Spleen (tissue), 11 donors: ENCODE data around the gene CYP4F11. TPM values are rescaled to one million over a fixed set of nuclear protein-coding genes. Genes with fewer than 3 reads are reported as not detected.

Source experiments
- DNase-seq: peaks from one replicate; pipeline ENCODE4 v3.0.0-alpha.2; 2020
- H3K27ac ChIP-seq, 8 donors: fragments of 200-600 bp; sonication (generic) in 7 of 8; 1 replicate in 4 of 8; 2 replicates in 4 of 8; pipeline versions ENCODE4 v1.5.0 to v1.8.0; 2016 to 2021; ENCODE audit warnings: inconsistent platforms in 4 of 8, mild to moderate bottlenecking in 4 of 8, moderate library complexity in 1 of 8
- H3K27me3 ChIP-seq, 7 donors: fragments of 200-600 bp; sonication (generic) in 6 of 7; replicated peaks in 1 of 7; 1 replicate in 4 of 7; 2 replicates in 3 of 7; pipeline versions ENCODE4 v1.5.0 to v1.8.0; 2016 to 2021; ENCODE audit warnings: inconsistent platforms in 3 of 7, mild to moderate bottlenecking in 1 of 7
- H3K36me3 ChIP-seq, 6 donors: fragments of 200-600 bp; sonication (generic) in 5 of 6; 1 replicate in 4 of 6; 2 replicates in 2 of 6; pipeline versions ENCODE4 v1.5.0 to v1.8.0; 2016 to 2021; ENCODE audit warnings: inconsistent platforms in 2 of 6
- H3K4me1 ChIP-seq, 6 donors: fragments of 200-600 bp; sonication (generic) in 5 of 6; 1 replicate in 3 of 6; 2 replicates in 3 of 6; pipeline versions ENCODE4 v1.5.0 to v1.8.0; 2016 to 2021; ENCODE audit warnings: inconsistent platforms in 3 of 6
- H3K4me3 ChIP-seq, 8 donors: fragments of 200-600 bp; sonication (generic) in 7 of 8; 1 replicate in 4 of 8; 2 replicates in 4 of 8; pipeline versions ENCODE4 v1.5.0 to v1.8.0; 2016 to 2021; ENCODE audit warnings: inconsistent platforms in 4 of 8, mild to moderate bottlenecking in 4 of 8, moderate library complexity in 2 of 8
- H3K9me3 ChIP-seq, 8 donors: fragments of 200-600 bp; sonication (generic) in 7 of 8; 1 replicate in 4 of 8; 2 replicates in 4 of 8; pipeline versions ENCODE4 v1.5.0 to v1.8.0; 2016 to 2021; ENCODE audit warnings: inconsistent platforms in 4 of 8
- POLR2A ChIP-seq, 3 donors: fragments of 450-650 bp; IDR thresholded peaks; one replicate each; pipeline ENCODE4 v1.5.1; 2017; ENCODE audit warnings: antibody characterized with exemption in 3 of 3, mild to moderate bottlenecking in 1 of 3
- POLR2AphosphoS5 ChIP-seq, 3 donors: sonication (generic); formaldehyde crosslinking; IDR thresholded peaks; one replicate each; pipeline ENCODE4 v1.5.1; 2017; ENCODE audit warnings: antibody characterized with exemption in 3 of 3
- WGBS, 5 donors: extraction: QIAGEN DNeasy Blood & Tissue Kit in 3 of 5; methylation state at CpG; one replicate each; pipeline versions ENCODE4 v1.1.5 to v1.1.7; 2013 to 2018; 5-methylcytosine and 5-hydroxymethylcytosine counted together
- intact Hi-C: fragments of 100-400 bp; cut with DNase I; formaldehyde crosslinking; loops from one replicate; pipeline ENCODE4 v1.15.0; 2023; ENCODE audit warnings: low total_unique reads
- polyA plus RNA-seq, 3 donors: library from polyadenylated mRNA; stranded (reverse); fragments of 200-250 nt; gene quantifications; one replicate each; pipeline ENCODE4 v1.2.1, GENCODE V29; 2013
- total RNA-seq, 7 donors: library from RNA; depleted of rRNA in 3 of 7; stranded (reverse); fragments of >200 nt in 3 of 7; fragmentation: NEBNext Ultra II Directional in 4 of 7; extraction: Animal tissue kit (Norgen Biotek cat#: 25700) in 4 of 7; gene quantifications; one replicate each; pipeline versions ENCODE4 v1.1.0 to v1.2.1, GENCODE V29; 2016 to 2021
- TF ChIP-seq, protein P1 (sequence below), 11 experiments: fragments of 200-600 bp in 7 of 11; fragments of 450-650 bp in 4 of 11; sonication (generic) in 4 of 11; IDR thresholded peaks in 8 of 11; conservative IDR thresholded peaks in 3 of 11; 1 replicate in 7 of 11; 2 replicates in 4 of 11; pipeline versions ENCODE4 v1.4.0 to v1.8.0; 2016 to 2021; ENCODE audit warnings: antibody characterized with exemption in 11 of 11, inconsistent platforms in 4 of 11, mild to moderate bottlenecking in 1 of 11
- donor health status: healthy with polysubstance abuse.
- donor health status: DM: no; HTN: no; CAD: no; lungs with moderate emphysema.
- donor health status: DM: no; HTN: no; CAD: no.
- donor health status: Bipolar disorder and iron deficiency.
- donor health status: healthy.
- donor health status: DM: no; HTN: no; CAD: no.
- donor health status: DM: yes; HTN: yes; CAD: no.

The CYP4F11 gene
- total and polyA plus RNA-seq, 10 donors = 0.07 to 4.9 (median 1.7) TPM; not detected in 2

DNA sequence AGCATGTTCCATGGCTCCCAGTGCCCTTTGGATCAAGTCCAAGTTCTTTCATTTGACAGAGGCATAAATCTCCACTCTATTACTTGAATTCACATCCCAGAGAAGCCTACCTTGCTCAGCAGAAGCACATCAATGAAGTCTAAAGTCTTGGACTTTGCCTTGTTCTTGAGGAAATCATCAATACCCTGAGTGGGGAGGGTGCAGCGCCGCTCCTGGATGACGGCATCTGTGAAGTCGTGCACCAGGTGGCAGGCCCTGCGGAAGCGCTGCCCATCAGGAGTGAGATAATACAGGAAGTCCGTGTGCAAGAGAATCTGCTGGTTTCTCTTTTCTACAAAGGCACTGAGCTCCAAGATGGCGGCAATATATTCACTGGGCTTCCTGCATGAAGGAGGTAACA, 10.6 kb downstream of the CYP4F11 start:
- no peak for DNase-seq
- Histone ChIP-seq H3K36me3 (no peaks in the 10 kb centered on the region), H3K4me1 (no peaks in the 10 kb centered on the region), H3K9me3 (no peaks in the 10 kb centered on the region), H3K27me3 (peaks cover 0 to 35% (median 10%) of the 10 kb centered on the region in 7 donors), H3K4me3 (no peak overlapping the region), H3K27ac (no peak overlapping the region)
- WGBS, 5 donors = 81 to 90% (median 85%) methylated on average over 8 of the region's 8 CpGs
- TF ChIP-seq, protein P1, sequence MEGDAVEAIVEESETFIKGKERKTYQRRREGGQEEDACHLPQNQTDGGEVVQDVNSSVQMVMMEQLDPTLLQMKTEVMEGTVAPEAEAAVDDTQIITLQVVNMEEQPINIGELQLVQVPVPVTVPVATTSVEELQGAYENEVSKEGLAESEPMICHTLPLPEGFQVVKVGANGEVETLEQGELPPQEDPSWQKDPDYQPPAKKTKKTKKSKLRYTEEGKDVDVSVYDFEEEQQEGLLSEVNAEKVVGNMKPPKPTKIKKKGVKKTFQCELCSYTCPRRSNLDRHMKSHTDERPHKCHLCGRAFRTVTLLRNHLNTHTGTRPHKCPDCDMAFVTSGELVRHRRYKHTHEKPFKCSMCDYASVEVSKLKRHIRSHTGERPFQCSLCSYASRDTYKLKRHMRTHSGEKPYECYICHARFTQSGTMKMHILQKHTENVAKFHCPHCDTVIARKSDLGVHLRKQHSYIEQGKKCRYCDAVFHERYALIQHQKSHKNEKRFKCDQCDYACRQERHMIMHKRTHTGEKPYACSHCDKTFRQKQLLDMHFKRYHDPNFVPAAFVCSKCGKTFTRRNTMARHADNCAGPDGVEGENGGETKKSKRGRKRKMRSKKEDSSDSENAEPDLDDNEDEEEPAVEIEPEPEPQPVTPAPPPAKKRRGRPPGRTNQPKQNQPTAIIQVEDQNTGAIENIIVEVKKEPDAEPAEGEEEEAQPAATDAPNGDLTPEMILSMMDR (IDR thresholded peaks at IDR 0.05 in 8 of 11, conservative IDR thresholded peaks at IDR 0.05 in 3 of 11) = no peak
- TF ChIP-seq POLR2A (IDR thresholded peaks at IDR 0.05) = no peak
- TF ChIP-seq POLR2AphosphoS5 (IDR thresholded peaks at IDR 0.05) = no peak
- intact Hi-C loops = no loop called here

- no peak overlapping the region for H3K27ac ChIP-seq
- no peaks in the 10 kb centered on the region for H3K36me3 ChIP-seq
- H3K9me3 ChIP-seq = no peaks in the 10 kb centered on the region
- TF ChIP-seq POLR2AphosphoS5 (IDR thresholded peaks at IDR 0.05) = no peak
- TF ChIP-seq POLR2A (IDR thresholded peaks at IDR 0.05) = no peak
- TF ChIP-seq, protein P1 (IDR thresholded peaks at IDR 0.05 in 8 of 11, conservative IDR thresholded peaks at IDR 0.05 in 3 of 11) = no peak
- intact Hi-C loops = no loop called here
- H3K27me3 ChIP-seq = peaks cover 0 to 34% (median 4%) of the 10 kb centered on the region in 7 donors
- H3K4me1 ChIP-seq = no peaks in the 10 kb centered on the region
- no peak for DNase-seq
- H3K4me3 ChIP-seq = no peak overlapping the region
- WGBS, 5 donors = 45 to 72% (median 56%) methylated on average over 4 of the region's 4 CpGs
Measured at GRCh38 chr19:15922021-15922420, 12.3 kb downstream of the CYP4F11 start.

- TF ChIP-seq POLR2AphosphoS5 (IDR thresholded peaks at IDR 0.05) (no peak), POLR2A (IDR thresholded peaks at IDR 0.05) (no peak)
- TF ChIP-seq, protein P1 (IDR thresholded peaks at IDR 0.05 in 8 of 11, conservative IDR thresholded peaks at IDR 0.05 in 3 of 11) = no peak
- 74 to 89% (median 83%) methylated on average over 4 of the region's 4 CpGs for WGBS, 5 donors
- no peaks in the 10 kb centered on the region for H3K4me1 ChIP-seq
- intact Hi-C loops = no loop called here
- peaks cover 0 to 22% (median 16%) of the 10 kb centered on the region in 8 donors for H3K9me3 ChIP-seq
- DNase-seq = no peak
- no peaks in the 10 kb centered on the region for H3K36me3 ChIP-seq
- H3K27me3 ChIP-seq = peaks cover 0 to 31% (median 2%) of the 10 kb centered on the region in 7 donors
- H3K4me3 ChIP-seq = no peak overlapping the region
- no peak overlapping the region for H3K27ac ChIP-seq
Measured at GRCh38 chr19:15919243-15919642, 15.1 kb downstream of the CYP4F11 start.

- no peak overlapping the region for H3K27ac ChIP-seq
- no peaks in the 10 kb centered on the region for H3K36me3 ChIP-seq
- peaks cover 0 to 24% (median 16%) of the 10 kb centered on the region in 8 donors for H3K9me3 ChIP-seq
- DNase-seq = no peak
- H3K27me3 ChIP-seq = peaks cover 0 to 52% (median 24%) of the 10 kb centered on the region in 7 donors
- peaks cover 0 to 10% (median 0%) of the 10 kb centered on the region in 6 donors for H3K4me1 ChIP-seq
- WGBS, 5 donors = 92 to 99% (median 96%) methylated on average over 2 of the region's 2 CpGs
- H3K4me3 ChIP-seq = no peak overlapping the region
- TF ChIP-seq POLR2A (IDR thresholded peaks at IDR 0.05) (no peak), POLR2AphosphoS5 (IDR thresholded peaks at IDR 0.05) (no peak)
- TF ChIP-seq, protein P1 (IDR thresholded peaks at IDR 0.05 in 8 of 11, conservative IDR thresholded peaks at IDR 0.05 in 3 of 11) = no peak
- intact Hi-C loops = no loop called here
Measured at GRCh38 chr19:15915109-15915508, 19.2 kb downstream of the CYP4F11 start.
